Myocyte (in vitro differentiated cells): ENCODE data around the gene LEF1. TPM values are rescaled to one million over a fixed set of nuclear protein-coding genes. Genes with fewer than 3 reads are reported as not detected.
A peak's percentile ranks its signal among the peaks of the same experiment; 100 is the strongest.
"Not testable (repeated sequence)": the region's sequence is repeated elsewhere in the genome, so short reads cannot be mapped to it uniquely, and the experiment has no call there.

Experiments used
- DNase-seq: peaks from one replicate; pipeline ENCODE4 v3.0.0-alpha.2; 2012; ENCODE audit warnings: low read depth
- total RNA-seq: library from RNA; depleted of rRNA; stranded (reverse); fragments of >200 nt; gene quantifications from 2 replicates; pipeline ENCODE4 v1.2.3, GENCODE V29; 2014

The LEF1 gene
- total RNA-seq, 1 donor from 2014 or later: 3.0 TPM

DNA sequence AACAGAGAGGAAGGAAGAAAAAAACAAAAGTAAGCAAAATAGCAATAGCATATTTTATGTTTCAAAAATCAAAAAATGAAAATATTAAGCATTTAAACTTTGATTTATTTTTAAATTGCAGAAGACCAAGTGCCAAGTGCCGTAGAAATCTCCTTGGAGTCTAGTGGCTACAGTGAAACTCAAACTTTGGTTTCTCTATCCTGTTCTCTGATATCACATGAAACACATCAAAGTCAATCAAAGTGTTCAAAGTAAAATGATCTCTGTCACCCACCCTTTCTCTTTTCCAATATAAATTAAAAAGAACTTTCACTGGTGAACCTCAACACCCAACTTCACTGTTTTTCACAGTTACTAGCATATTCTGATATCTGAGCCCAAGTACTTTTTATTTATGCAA, 98.0 kb downstream of the LEF1 start:
- DNase-seq: no peak

DNA sequence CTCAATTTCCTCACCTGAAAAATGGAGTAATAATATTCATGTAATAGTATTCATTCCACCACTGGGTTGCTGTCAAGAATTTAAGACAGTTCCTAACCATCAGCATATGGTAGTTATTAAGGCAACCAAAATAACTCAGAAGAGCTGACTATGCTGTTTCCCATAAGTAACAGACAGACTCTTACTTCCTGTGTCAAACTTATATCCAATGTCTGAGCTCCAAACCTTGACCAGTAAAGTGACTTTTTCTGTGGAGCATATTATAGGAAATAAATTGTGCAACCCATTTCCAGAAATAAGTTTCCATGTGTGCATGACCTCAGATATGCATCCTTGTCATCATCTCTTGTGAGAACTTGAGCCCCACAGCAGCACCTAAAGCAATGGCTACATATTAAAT, 100.3 kb downstream of the LEF1 start:
- no peak for DNase-seq

DNA sequence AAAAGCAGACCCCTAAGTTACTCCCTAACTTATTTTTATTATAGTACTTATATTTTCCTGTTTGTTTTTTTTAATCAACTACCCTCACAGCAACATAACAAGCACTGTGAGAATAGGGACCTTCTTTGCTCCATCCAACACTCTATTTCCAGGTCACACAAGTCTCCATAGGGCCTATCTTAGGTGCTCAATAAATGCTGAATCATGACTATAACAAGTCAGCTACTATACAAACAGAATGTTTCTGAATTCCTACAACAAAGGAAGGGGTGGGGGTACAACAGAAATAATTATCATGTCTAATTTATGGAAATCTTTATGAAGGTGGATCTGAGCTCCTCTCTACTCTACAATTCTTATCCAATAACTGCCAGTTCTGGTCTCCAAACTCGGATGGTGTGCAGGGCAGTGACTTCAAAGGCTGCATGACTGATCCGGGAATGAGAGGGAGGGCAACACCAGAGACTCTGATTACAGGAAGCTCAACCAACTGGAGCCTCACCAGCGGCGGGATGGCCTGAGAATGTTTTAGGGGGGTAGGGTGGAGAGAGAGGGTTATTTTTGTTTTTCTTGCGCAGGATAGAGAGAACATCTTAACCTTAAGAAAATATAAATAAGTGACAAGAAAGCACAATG, 107.9 kb downstream of the LEF1 start:
- DNase-seq: peak; percentile 73

DNA sequence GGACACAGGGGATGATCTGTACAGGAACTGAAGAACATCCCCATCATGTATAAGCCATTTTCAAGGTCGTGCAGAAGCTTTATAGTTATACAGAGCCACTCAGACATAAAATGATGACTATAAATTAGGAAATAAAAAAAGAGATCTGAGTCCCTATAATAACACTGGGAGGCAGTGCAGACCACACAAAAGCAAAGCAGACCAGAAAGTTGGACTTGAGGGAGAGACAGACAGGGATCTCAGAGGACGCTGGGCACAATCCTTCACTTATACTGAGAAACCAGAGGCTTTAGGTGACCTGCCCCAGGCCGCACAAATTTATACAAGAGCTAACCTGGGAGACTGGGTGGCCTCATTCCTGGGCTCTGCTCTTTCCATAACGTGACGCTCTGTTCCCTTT, 108.6 kb downstream of the LEF1 start:
- DNase-seq: peak; percentile 74

DNA sequence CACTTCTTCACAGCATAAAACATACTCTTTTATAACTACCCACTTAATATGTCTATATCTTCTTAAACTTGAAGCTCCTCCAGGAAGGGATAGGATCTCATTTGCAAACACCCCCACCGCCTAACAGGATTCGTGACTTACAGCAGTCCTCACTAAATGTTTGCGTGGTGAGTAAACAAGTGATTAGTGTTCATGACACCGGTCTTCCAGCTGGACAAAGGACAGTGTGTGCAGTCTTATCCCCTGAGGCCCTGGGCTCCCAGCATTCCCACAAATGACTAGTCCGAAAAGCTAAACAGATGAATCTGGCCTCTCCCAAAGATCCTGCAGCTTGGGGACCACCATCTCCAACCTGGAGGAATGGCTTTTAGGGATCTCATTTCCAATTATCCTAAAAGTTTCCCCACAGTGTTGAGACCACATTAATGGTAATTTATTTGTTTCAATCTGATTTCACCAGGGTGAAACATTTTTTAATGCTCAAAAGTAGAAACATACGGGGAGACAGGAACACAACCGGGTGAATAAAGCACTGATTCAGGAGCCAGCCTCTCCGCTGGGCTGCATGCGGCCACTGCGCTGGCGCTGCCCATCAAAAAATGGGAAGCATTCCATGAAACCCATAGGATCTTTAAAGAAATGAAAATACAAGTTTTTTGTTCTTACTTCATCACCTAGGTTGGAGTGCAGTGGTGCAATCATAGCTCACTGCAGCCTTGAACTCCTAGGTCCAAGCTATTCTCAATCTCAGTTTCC, 109.9 kb downstream of the LEF1 start:
- DNase-seq: peak; percentile 90

DNA sequence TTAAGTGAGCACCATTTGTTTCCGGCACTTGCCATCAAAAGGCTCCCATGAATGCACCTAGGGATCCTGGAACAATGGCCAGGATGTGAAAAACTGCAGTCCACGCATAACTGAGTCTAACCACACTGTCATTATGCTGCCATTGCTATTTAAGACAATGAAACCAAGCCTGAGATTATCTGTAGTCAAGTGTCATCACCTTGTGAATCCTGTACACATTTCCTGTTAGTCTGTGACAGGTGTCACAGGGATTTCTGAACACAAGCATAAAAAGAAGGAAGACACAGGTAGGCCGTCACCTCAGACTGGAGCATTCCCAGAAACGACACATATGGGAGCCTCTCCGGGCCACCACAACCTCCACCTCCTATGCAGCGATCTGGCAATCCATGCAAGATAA, 112.3 kb downstream of the LEF1 start:
- no peak for DNase-seq

DNA sequence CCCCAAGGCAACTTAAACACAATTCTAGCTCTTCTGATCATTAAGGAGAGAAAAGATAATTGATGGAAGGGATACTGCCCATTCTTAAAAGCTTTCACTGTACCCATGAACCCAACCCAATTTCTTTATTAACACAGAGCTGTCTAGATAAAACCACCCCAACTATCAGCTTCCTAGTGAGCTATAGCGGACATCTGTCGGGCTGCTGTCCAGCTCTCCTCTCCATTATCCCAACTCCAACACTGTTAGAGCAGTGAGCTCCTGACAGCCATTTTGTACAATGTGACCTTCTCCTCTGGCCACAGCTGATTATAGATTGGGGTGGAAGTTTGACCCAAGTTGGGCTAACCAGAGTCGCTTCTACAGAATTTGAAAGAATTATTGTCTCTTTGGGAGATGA, 112.9 kb downstream of the LEF1 start:
- no peak for DNase-seq

DNA sequence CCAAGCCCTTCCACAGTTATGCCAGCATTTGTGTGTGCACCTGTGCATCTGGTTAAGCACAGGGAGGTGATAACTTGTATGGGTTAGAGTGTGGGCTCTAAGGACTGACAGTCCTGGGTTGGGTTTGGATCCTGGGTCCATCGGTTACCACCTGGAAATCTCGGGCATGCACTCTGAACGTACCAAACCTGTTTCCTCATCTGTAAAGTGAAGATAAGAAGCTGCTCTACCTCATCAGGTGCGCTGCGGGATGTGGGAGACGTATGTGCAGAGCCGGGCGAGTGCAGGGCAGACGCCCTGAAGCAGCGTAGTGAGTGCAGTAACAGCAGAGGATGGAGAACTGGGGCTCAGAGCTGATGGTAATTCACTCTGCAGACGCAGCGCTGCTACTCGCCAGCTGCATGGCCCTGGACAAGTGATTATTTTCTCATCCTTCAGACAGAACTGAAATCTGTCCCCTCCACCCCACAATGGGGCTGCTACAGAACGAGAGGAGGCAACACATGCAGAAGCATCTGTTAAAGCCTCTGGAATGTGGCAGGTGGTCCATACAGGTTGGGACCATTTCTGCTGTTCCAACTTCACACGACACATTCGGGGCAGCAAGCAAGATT, 114.6 kb downstream of the LEF1 start:
- no peak for DNase-seq

DNA sequence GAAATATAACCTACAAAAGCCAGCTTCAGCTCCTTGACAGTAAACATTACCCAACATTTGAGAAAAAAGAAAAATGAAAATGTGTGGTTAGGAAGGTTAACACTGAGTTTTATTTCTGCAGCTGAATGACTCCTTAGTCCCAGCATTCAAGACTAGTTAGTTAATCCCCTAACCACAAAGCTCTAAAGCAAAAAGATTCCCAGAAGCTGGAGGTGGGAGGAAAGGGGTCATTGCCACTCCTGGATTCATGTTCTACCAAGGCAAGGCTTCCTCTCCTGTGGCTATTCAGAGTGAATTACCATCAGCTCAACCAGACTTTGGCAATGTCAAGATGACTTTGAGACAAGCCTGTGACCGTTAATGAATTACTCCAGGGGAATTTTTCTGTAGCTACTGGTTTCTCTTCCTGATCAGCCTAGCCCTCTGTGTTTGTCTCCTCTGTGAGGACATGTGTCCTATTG, 115.5 kb downstream of the LEF1 start:
- peak; percentile 33 for DNase-seq

DNA sequence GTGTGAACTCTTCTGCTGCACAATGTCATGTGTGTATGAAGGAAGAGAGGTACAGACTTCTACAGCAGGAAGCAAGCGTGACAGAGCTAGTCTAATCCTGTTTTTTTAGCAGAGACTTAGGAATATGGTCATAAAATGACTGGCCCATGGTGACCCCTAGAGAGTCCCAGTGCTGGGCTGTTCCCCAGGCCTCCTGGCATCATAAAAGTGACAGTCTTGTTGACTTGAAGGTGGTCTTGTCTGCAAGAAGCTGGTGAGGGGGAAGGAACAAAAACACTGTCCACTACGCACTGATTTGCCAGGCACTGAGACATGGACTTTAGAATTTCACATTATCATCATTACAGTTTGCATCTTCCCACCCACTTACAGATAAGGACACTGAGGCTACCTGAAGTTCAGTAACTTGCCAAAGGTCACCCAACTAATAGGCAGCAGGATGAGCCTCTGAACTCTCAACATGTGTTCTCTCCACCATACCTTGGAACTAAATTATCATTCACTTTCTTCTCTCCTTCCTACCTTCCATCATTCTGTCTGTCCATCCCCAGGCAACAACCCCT, 116.1 kb downstream of the LEF1 start:
- no peak for DNase-seq

DNA sequence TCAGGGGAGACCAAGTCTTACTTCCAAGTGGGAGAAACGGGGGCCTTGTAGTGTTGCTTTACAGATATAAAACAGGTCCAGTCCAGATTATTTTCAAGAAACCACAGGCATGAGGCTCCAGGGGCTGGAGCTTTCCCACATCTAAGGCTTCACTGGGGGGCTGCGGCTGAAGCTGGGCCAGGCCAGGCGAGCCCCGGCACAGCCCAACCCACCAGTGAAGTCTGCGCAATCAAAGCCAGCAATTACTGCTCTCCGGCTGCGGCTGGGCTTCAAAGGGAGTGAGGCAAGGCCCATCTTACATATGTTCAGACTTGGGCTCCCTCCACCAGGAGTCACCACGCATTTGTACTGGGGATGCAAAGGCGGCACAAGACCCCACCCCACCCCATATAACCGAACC, 117.4 kb downstream of the LEF1 start:
- no peak for DNase-seq

DNA sequence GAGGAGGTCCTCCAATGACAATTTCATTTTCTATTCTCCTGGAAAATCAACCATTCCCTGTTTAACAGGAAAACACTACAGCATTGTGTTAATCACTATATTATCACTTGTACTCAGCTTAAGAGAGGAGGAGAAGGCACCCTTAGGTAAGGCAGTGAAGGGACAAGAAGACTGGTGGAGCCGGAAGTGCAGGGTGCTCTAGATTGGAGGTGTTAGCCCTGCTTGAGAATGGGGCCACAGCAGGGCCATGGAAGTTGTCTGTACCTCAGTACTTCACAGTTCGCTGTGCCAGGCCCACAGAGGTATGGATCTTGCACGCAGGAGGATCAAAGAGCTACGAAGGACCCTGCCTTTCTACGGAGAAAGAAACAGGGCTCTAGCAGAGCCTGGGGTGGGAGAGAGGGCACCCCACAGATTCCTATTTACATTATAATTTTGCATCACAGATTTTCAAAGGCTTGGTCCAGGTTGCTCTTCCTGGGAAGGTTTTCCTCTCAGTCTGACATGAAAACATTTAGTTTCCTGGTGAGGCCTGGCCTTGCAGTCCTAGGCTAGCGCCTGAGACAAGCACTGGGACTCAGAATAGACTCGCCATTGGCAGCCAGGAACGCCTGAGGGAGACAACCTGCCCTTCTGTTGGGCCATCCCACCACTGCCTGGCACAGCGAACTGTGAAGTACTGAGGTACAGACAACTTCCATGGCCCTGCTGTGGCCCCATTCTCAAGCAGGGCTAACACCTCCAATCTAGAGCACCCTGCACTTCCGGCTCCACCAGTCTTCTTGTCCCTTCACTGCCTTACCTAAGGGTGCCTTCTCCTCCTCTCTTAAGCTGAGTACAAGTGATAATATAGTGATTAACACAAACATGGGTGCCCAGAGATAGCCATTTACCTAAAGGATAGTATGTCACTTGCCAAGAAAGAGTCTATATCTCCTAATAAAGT, 118.3 kb downstream of the LEF1 start:
- DNase-seq: not testable (repeated sequence)

DNA sequence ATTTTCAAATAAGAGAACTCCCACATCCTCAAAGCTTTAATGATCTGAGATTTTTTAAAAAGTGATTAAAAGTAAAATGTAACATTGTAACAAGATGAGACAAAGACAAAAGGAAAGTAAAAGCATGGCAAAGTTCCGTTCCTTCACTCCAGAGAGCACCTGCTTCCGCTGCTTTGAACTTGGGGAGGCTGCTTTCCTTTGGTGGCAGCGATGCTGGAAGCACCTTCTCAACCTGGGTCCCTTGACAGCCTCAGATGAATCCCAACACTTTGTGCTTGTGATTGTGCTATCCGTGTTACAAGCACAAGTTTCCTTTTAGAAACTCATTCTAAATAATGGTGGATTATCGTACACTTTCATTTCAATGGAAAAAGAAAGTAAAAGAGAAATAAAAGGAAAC, 119.3 kb downstream of the LEF1 start:
- DNase-seq: no peak

DNA sequence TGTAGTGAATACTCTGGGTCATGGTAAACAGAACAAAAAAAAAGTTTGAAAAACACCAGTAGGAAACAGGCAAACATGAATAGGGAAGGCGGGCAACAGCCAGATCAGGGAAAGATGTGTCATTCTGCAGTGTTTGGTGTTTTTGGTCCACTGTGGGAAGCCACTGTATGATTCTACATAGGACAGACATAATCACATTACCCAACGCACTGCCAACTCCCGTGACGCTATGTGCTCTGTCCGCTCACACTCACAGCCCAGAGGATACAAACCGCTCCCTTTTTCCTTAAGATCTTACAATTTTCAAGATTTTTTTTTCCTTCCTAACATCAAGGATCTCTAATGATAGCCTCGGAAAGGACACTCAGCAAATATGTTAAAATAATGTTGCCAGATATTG, 119.7 kb downstream of the LEF1 start:
- no peak for DNase-seq

DNA sequence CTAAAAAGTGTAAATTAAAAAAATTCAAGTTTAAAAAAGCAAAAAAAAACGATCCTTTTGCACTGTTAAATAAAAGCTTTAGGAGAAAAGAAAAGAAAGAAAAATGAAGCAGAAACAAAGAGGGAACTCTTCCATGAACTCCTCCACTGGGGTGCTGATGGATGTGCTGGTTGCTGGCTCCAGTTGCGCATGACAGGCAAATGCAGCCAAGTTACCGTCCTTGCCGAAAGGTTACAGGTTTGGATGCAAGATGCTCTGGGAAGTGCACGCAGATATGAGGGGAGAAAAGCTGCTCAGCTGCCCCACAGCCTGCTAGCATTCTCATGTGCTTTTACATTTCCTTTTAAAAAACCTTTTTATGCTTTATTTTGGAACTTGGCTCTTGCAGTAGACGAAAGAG, 120.6 kb downstream of the LEF1 start:
- no peak for DNase-seq

DNA sequence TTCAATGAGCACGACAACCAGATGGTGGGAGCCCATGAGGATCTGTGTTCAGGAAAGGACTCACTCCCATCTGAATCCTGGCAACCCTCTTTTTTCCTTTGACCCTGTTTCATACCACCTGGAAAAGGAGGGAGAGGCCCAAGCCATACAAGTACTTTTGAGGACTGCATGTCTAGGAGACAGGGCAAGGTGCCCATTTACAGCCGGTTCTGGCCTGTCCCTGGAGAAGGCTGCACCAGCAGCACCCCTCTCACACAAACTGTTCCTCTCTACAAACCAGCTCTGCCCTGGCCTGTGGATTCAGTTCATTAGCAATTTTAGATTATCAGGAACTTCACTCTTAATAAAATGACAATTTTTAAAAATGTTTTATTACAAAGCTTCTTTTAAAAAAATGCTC, 121.5 kb downstream of the LEF1 start:
- DNase-seq: no peak

DNA sequence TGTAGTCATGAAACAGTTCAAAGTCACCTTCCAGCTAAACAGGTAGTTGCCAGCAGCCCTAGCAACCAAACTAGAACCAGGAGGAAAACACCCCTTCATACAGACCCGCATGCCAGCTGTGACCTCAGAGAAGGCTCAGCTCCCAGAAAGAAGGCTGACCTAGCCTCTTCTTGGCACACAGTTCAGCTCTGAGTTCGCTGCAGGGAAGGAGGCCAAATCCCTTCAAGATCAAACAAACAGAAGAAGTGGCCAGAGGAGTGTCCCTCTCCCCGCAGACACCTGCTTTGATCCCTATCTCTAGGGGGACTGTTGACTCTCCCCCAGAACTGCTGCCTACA, 123.1 kb downstream of the LEF1 start:
- peak; percentile 66 for DNase-seq

DNA sequence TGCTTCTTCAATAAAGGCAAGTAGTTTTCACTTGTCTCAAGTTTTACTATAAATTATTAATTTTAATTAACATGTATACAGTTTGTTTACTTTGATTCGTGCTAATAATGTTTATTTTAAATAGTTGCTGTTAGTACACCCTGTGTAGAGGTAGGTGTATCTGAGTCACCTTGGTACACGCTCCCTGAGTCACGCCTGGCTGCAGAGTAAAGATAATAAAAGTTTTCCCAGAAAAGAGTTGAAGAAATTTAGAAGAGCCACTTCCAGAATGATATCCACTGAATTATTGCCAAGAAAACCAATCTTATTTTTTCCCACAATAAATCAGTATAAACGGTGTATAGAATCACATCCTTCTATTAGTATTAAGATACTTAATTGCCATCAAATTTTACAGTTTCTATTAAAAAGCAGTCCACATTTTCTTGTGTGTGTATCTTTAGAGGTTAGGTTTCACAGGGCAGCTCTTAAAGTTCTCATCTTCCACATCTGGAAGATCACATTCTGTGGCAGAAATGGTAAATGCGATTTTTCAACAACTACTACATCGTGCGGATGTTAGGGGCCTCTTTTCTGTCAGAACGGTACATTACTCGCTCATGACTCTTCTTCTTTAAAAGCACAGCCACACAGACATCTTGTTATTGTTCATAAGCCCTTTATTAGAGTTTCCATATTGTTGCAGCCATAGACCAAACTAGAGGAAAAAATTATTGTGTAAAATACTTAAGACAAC, 123.6 kb downstream of the LEF1 start:
- DNase-seq: no peak

DNA sequence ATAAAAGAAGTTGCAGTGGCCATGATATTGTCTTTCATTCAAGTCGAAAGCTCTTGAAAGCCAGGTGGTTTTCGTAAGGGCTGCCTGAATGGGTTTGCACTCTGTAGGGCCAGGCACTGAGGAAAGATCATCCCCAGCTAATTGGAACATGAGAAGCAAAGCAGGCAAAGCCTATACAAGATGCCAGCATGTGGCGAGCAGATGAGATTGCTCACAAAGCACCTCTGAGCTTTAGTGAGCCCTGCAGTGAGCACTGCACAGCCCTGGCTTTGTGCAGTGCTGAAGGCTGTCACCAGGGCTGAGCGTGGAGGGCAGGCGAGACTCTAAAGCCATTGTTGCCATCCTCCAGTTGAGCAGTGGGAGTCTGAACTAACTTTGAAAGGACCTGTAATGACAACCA, 125.2 kb downstream of the LEF1 start:
- DNase-seq: no peak

DNA sequence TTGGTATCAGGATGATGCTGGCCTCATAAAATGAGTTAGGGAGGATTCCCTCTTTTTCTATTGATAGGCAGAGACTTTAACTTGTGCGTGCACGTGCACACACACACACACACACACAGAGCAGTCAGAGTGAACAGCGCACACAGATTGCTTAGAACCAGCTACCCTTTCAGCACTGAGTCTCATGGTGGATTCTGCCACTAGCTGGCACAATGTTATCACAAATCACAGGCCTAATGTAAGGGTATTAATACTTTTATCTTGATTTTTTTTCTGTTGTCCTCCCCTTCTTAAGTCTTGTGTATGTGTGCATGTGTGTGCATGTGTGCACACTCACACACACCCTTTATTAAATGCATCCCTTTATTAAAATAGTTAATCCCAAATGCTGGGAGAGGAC, 125.8 kb downstream of the LEF1 start:
- DNase-seq: no peak

DNA sequence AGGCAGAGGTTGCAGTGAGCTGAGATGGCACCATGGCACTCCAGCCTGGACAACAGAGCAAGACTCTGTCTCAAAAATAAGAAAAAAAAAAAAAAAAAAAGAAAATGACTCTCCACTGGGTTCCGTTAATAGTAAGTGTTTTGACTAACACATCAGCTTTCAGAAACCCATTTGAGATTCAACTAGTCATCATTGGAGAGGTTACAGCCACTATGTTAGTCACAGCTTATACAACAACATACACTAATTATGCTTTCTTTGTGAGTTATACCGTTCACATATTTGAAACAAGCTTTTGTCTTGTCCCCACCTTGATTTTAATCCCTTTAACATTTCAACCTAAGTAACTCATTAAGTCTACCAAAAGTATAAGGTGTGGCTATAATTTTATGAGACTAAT, 130.8 kb downstream of the LEF1 start:
- DNase-seq: no peak
